ENCODE data around the gene ADCK1.

- TF ChIP-seq CTCF (IDR thresholded peaks at IDR 0.05) (no peak), EP300 (IDR thresholded peaks at IDR 0.05) (no peak)
Measured at GRCh38 chr14:77752266-77752665, 47.6 kb upstream of the ADCK1 start.

Measured in upper lobe of left lung (tissue), 4 donors.